HG02973 (cell line): Measurements from ENCODE around the gene G3BP1.
"Not testable (repeated sequence)": the region's sequence is repeated elsewhere in the genome, so short reads cannot be mapped to it uniquely, and the experiment has no call there.

Experiments
- ATAC-seq: cut with Tn5 transposase; IDR thresholded peaks from one replicate; pipeline ENCODE4 v1.9.1; 2021; ENCODE audit warnings: moderate library complexity; ENCODE audit not compliant: unreplicated experiment

G3BP1 gene

GRCh38 chr5:151793358-151793757 lies 21.6 kb downstream of the G3BP1 start:
- ATAC-seq: no peak

GRCh38 chr5:151795426-151795825 lies 23.7 kb downstream of the G3BP1 start:
- ATAC-seq: no peak

GRCh38 chr5:151798674-151799073 lies 26.9 kb downstream of the G3BP1 start:
- no peak for ATAC-seq

- ATAC-seq: no peak
Measured at GRCh38 chr5:151799407-151799806, 27.7 kb downstream of the G3BP1 start.

GRCh38 chr5:151800532-151800931 lies 28.8 kb downstream of the G3BP1 start:
- ATAC-seq: no peak

- ATAC-seq: no peak
Measured at GRCh38 chr5:151805414-151806223, 33.9 kb downstream of the G3BP1 start.

GRCh38 chr5:151808451-151809169 lies 36.9 kb downstream of the G3BP1 start:
- ATAC-seq: no peak

GRCh38 chr5:151810449-151810848 lies 38.7 kb downstream of the G3BP1 start:
- no peak for ATAC-seq

- no peak for ATAC-seq
Measured at GRCh38 chr5:151810897-151811296, 39.1 kb downstream of the G3BP1 start.

- no peak for ATAC-seq
Measured at GRCh38 chr5:151811593-151812321, 40.0 kb downstream of the G3BP1 start.

GRCh38 chr5:151812757-151813309 lies 41.1 kb downstream of the G3BP1 start:
- no peak for ATAC-seq

- ATAC-seq: no peak
Measured at GRCh38 chr5:151815051-151815450, 43.3 kb downstream of the G3BP1 start.

GRCh38 chr5:151819830-151820229 lies 48.1 kb downstream of the G3BP1 start:
- ATAC-seq: no peak

- ATAC-seq: no peak
Measured at GRCh38 chr5:151820271-151820670, 48.5 kb downstream of the G3BP1 start.

GRCh38 chr5:151820903-151821302 lies 49.1 kb downstream of the G3BP1 start:
- ATAC-seq: no peak

GRCh38 chr5:151822141-151822540 lies 50.4 kb downstream of the G3BP1 start:
- no peak for ATAC-seq

- ATAC-seq: peak; percentile 64
Measured at GRCh38 chr5:151825445-151825844, 53.7 kb downstream of the G3BP1 start.

GRCh38 chr5:151829370-151829769 lies 57.6 kb downstream of the G3BP1 start:
- ATAC-seq: no peak

GRCh38 chr5:151832843-151833242 lies 61.1 kb downstream of the G3BP1 start:
- not testable (repeated sequence) for ATAC-seq

- no peak for ATAC-seq
Measured at GRCh38 chr5:151846765-151847164, 75.0 kb downstream of the G3BP1 start.

GRCh38 chr5:151847871-151848270 lies 76.1 kb downstream of the G3BP1 start:
- ATAC-seq: no peak
